Neural cell (in vitro differentiated cells): ENCODE measurements around the gene PHACTR2. TPM values are rescaled to one million over a fixed set of nuclear protein-coding genes. Genes with fewer than 3 reads are reported as not detected.

ENCODE experiments used
- H2AFZ ChIP-seq: fragments of 200-600, 300-800 bp; sonication (generic), shearing (Covaris generic); 2 replicates; pipeline ENCODE4 v1.6.0; 2014; ENCODE audit warnings: low read depth, mild to moderate bottlenecking, antibody characterized with exemption, low read length, moderate library complexity
- H3F3A ChIP-seq: fragments of 200-600 bp; shearing (Covaris generic); 2 replicates; pipeline ENCODE4 v1.6.1; 2016; ENCODE audit warnings: mild to moderate bottlenecking, moderate library complexity, mixed read lengths, antibody characterized with exemption, low read length; ENCODE audit not compliant: insufficient read depth, poor library complexity, severe bottlenecking
- H3K27ac ChIP-seq: fragments of 200-600, 300-800 bp; sonication (generic), shearing (Covaris generic); 2 replicates; pipeline ENCODE4 v1.5.1; 2014; ENCODE audit warnings: mild to moderate bottlenecking, low read length, moderate library complexity
- H3K27me3 ChIP-seq: fragments of 300-800, 200-600 bp; sonication (generic), shearing (Covaris generic); 2 replicates; pipeline ENCODE4 v1.6.0; 2014; ENCODE audit warnings: mild to moderate bottlenecking, low read depth, low read length, moderate library complexity; ENCODE audit not compliant: insufficient read depth
- H3K36me3 ChIP-seq: fragments of 300-800, 200-600 bp; sonication (generic), shearing (Covaris generic); 2 replicates; pipeline ENCODE4 v1.5.1; 2014; ENCODE audit warnings: mild to moderate bottlenecking, antibody characterized with exemption, low read length, moderate library complexity; ENCODE audit not compliant: insufficient read depth
- H3K4me2 ChIP-seq: fragments of 300-800, 200-600 bp; sonication (generic), shearing (Covaris generic); 2 replicates; pipeline ENCODE4 v1.6.0; 2014; ENCODE audit warnings: mild to moderate bottlenecking, low read length
- H3K4me3 ChIP-seq: fragments of 300-800, 200-600 bp; sonication (generic), shearing (Covaris generic); 2 replicates; pipeline ENCODE4 v1.5.1; 2014; ENCODE audit warnings: mild to moderate bottlenecking, low read length, moderate library complexity
- H3K79me2 ChIP-seq: fragments of 200-600 bp; shearing (Covaris generic); replicated peaks from 2 replicates; pipeline ENCODE4 v1.6.0; 2014; ENCODE audit warnings: mild to moderate bottlenecking, low read length, moderate library complexity; ENCODE audit not compliant: insufficient read depth
- H3K9ac ChIP-seq: fragments of 300-800, 200-600 bp; sonication (generic), shearing (Covaris generic); 2 replicates; pipeline ENCODE4 v1.6.1; 2016; ENCODE audit warnings: mild to moderate bottlenecking, low read length, mixed read lengths
- H3K9me2 ChIP-seq: fragments of 200-600 bp; shearing (Covaris generic); 2 replicates; pipeline ENCODE4 v1.6.1; 2016; ENCODE audit warnings: mild to moderate bottlenecking, low read length, mixed read lengths; ENCODE audit not compliant: insufficient read depth
- H3K9me3 ChIP-seq: fragments of 200-600, 300-800 bp; sonication (generic), shearing (Covaris generic); 2 replicates; pipeline ENCODE4 v1.6.1; 2016; ENCODE audit warnings: mild to moderate bottlenecking, mixed run types, low read length, moderate library complexity, mixed read lengths
- H4K20me1 ChIP-seq: fragments of 200-600 bp; shearing (Covaris generic); 2 replicates; pipeline ENCODE4 v1.6.1; 2016; ENCODE audit warnings: mild to moderate bottlenecking, mixed run types; ENCODE audit not compliant: insufficient read depth
- EP300 ChIP-seq: fragments of 450-650 bp; conservative IDR thresholded peaks from 2 replicates; pipeline ENCODE4 v1.6.1; 2014; ENCODE audit warnings: antibody characterized with exemption, mild to moderate bottlenecking, moderate library complexity; ENCODE audit not compliant: poor library complexity, severe bottlenecking
- EZH2 ChIP-seq: fragments of 200-600, 300-800 bp; shearing (Covaris generic), sonication (generic); IDR thresholded peaks from 2 replicates; pipeline ENCODE4 v1.6.1; 2014; ENCODE audit warnings: antibody characterized with exemption, low read length, borderline replicate concordance, mild to moderate bottlenecking; ENCODE audit not compliant: insufficient read depth, poor library complexity, severe bottlenecking
- POLR2AphosphoS5 ChIP-seq: IDR thresholded peaks from 2 replicates; pipeline ENCODE4 v1.6.1; 2012
- RAD21 ChIP-seq: fragments of 450-650 bp; conservative IDR thresholded peaks from 2 replicates; pipeline ENCODE4 v1.6.1; 2014; ENCODE audit warnings: antibody characterized with exemption, mild to moderate bottlenecking, moderate library complexity
- REST ChIP-seq: IDR thresholded peaks from 2 replicates; pipeline ENCODE4 v1.6.1; 2012; ENCODE audit warnings: borderline replicate concordance
- SMC3 ChIP-seq: fragments of 450-650 bp; conservative IDR thresholded peaks from 2 replicates; pipeline ENCODE4 v1.6.1; 2014; ENCODE audit warnings: antibody characterized with exemption, mild to moderate bottlenecking, moderate library complexity; ENCODE audit not compliant: poor library complexity
- TAF1 ChIP-seq: IDR thresholded peaks from 2 replicates; pipeline ENCODE4 v1.6.1; 2012; ENCODE audit warnings: low read depth
- polyA plus RNA-seq: library from polyadenylated mRNA; depleted of rRNA; stranded (reverse); fragments of >200 nt; gene quantifications from 2 replicates; pipeline ENCODE4 v1.2.3, GENCODE V29; 2014
- TF ChIP-seq, protein P1 (sequence below): fragments of 450-650 bp; IDR thresholded peaks from 2 replicates; pipeline ENCODE4 v1.5.1; 2014; ENCODE audit warnings: antibody characterized with exemption, mild to moderate bottlenecking, moderate library complexity; ENCODE audit not compliant: poor library complexity, severe bottlenecking

The PHACTR2 gene
- polyA plus RNA-seq, 1 donor from 2014 or later: 2.8 TPM

DNA sequence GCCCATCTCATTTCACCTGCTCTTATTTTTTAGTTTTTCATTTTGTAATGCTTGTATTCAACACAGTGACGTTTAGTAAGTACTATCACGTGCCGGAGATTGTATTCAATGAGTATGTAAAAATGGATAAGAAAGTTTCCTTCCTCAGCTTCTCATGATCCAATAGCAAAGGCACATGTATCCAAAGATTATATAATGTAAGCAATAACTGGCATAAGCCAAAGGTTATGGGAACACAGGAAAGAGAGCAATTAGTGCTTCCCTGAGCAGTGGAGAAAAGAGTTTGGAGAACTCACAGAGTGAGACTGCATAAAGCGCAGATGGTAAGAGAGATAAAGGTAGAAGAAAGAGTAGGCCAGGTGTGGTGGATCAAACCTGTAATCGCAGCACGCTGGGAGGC lies 143.6 kb downstream of the PHACTR2 start:
- H4K20me1 ChIP-seq: no peaks in the 10 kb centered on the region
- H3K9me3 ChIP-seq: no peaks in the 10 kb centered on the region
- no peak overlapping the region for H3K4me3 ChIP-seq
- no peaks in the 10 kb centered on the region for H3K79me2 ChIP-seq
- no peak overlapping the region for H3K9ac ChIP-seq
- H2AFZ ChIP-seq: no peak overlapping the region
- no peaks in the 10 kb centered on the region for H3K9me2 ChIP-seq
- TF ChIP-seq EZH2 (no peak), TAF1 (no peak), SMC3 (no peak), EP300 (no peak), REST (no peak)
- H3F3A ChIP-seq: no peaks in the 10 kb centered on the region
- no peak overlapping the region for H3K27ac ChIP-seq
- H3K4me2 ChIP-seq: no peak overlapping the region
- no peaks in the 10 kb centered on the region for H3K36me3 ChIP-seq
- H3K27me3 ChIP-seq: no peaks in the 10 kb centered on the region

DNA sequence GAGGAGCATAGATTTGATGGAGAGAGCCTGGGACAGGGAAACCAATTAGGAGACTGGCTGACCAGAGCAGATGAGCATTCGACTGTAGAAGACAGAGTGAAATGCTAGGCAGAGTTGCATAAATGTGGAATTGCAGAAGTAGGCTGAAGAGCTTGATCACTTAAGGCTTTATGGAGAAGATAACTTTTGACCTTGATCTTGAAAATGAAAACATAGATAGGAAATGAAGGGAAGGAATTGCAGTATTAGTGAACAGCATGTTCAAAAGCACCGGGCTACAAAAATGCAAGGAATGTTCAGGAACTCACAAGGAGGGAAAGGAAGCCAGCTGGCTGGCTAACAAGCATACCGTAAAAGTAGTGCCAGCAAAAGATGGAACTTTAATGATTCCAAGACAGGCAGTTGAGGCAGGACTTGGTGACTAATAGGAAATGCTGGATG lies 144.8 kb downstream of the PHACTR2 start:
- H3K4me2 ChIP-seq: no peak overlapping the region
- TF ChIP-seq RAD21 (no peak), REST (no peak), TAF1 (no peak), POLR2AphosphoS5 (no peak), EZH2 (no peak), SMC3 (no peak)
- TF ChIP-seq, protein P1, sequence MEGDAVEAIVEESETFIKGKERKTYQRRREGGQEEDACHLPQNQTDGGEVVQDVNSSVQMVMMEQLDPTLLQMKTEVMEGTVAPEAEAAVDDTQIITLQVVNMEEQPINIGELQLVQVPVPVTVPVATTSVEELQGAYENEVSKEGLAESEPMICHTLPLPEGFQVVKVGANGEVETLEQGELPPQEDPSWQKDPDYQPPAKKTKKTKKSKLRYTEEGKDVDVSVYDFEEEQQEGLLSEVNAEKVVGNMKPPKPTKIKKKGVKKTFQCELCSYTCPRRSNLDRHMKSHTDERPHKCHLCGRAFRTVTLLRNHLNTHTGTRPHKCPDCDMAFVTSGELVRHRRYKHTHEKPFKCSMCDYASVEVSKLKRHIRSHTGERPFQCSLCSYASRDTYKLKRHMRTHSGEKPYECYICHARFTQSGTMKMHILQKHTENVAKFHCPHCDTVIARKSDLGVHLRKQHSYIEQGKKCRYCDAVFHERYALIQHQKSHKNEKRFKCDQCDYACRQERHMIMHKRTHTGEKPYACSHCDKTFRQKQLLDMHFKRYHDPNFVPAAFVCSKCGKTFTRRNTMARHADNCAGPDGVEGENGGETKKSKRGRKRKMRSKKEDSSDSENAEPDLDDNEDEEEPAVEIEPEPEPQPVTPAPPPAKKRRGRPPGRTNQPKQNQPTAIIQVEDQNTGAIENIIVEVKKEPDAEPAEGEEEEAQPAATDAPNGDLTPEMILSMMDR: no peak
- no peak overlapping the region for H3K27ac ChIP-seq
- H3F3A ChIP-seq: no peaks in the 10 kb centered on the region
- H3K36me3 ChIP-seq: no peaks in the 10 kb centered on the region
- no peaks in the 10 kb centered on the region for H3K79me2 ChIP-seq
- no peaks in the 10 kb centered on the region for H3K9me3 ChIP-seq
- no peaks in the 10 kb centered on the region for H3K27me3 ChIP-seq
- H3K4me3 ChIP-seq: no peak overlapping the region
- H4K20me1 ChIP-seq: no peaks in the 10 kb centered on the region
- H3K9me2 ChIP-seq: no peaks in the 10 kb centered on the region
- no peak overlapping the region for H2AFZ ChIP-seq
- no peak overlapping the region for H3K9ac ChIP-seq
